ENCODE results near the gene ZDHHC8.
"Not testable (repeated sequence)": the region's sequence is repeated elsewhere in the genome, so short reads cannot be mapped to it uniquely, and the experiment has no call there.

ZDHHC8 gene

DNA sequence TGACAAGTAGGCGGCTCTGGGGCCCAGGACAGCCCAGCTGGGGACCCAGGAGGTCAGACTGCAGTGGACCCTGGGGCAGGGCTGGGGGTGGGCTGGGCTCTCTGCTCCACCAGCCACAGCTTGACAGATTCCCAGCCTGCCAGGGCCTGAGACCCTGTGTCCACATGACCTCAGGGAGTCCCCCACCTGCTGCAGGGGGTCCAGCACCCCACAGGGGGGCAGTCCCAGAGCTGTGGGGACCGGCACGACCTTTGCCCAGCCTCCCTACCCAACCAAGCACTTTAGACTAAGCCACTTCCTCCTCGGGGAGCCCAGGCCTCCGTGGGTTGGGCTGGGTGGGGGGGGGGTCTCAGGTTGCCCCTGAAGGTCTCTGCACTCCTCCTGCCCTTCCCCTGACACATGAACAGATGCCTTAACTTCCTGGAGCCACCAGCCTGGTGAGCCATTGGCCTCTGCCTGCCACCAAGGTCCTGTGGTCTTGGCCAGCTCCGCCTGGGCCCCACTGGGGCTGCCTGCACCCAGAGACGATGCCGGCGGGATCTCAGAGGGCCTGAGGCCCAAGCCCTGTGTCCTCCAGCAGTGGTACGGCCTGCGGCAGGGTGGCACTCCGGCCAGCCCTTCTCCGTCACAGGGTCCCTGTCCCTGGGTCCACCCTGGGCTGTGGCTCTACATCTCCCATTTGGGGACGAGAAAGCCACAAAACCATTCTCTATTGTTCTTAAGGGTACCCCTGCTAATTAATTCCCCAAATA lies 15.8 kb downstream of the ZDHHC8 start:
- DNase-seq, result no peak

DNA sequence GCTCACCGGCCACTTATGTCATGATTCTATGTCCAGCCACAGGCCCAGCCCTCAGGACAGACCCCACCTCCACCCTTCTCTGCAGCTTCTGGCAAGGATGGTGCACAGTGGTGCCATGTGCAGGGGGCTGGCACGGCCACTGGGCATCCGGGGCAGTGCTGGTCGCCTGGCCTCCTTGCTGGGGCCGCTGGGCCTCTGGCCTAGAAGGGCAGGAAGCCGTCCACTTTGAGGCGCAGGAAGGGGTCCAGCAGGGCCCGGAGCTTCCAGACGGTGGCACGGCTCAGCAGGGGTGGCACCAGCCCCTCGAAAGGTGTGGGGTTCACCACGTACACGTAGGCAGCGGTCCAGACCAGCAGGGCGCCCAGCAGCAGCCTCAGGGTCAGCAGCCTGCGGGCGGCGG lies 16.8 kb downstream of the ZDHHC8 start:
- DNase-seq, result no peak

DNA sequence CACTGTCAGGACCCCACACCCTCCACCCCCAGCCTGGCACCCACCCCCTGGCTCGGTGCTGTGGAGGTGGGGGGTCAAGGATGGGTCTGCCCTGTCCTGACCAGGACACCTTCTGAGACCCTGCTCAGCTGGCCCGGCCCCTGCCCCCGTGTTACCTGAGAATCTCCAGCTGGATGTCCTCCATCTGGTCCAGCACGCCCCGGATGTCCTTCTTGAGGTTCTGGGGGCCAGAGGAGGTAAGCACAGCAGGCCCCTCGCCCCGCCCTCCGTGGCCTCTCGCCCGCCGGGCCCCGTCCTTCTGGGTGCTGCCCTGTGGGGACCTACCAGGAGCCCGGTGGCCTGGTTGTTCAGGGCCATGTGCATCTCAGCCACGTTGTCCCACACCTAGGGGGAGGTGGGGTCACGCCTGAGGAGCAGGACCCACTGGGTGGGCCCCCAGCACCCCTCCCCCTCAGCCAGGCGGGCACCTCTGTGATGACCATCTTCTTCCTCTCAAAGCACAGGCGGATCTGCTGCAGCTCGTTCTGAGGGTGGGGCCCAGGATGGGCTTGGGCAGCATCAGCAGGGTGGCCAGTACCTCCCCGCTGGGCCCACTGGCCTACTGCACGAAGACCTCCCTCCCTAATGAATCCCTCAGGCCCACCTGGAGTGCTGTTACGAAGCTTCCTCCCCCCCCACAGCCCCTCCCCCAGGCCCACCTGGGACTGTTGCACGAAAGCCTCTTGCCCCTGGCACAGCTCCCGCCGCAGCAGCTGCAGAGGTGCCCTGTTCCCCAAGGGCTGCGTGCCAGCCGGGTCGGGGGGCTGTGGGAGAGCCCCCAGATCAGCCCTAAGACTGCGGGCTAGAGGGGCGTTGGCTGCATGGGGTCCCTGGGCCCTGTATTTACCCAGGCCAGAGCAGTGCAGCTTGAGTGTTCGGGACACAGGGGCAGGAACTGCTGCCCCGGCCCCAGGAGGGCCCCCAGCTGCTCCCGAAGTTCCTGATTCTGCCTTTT lies 17.9 kb downstream of the ZDHHC8 start:
- DNase-seq, result no peak

DNA sequence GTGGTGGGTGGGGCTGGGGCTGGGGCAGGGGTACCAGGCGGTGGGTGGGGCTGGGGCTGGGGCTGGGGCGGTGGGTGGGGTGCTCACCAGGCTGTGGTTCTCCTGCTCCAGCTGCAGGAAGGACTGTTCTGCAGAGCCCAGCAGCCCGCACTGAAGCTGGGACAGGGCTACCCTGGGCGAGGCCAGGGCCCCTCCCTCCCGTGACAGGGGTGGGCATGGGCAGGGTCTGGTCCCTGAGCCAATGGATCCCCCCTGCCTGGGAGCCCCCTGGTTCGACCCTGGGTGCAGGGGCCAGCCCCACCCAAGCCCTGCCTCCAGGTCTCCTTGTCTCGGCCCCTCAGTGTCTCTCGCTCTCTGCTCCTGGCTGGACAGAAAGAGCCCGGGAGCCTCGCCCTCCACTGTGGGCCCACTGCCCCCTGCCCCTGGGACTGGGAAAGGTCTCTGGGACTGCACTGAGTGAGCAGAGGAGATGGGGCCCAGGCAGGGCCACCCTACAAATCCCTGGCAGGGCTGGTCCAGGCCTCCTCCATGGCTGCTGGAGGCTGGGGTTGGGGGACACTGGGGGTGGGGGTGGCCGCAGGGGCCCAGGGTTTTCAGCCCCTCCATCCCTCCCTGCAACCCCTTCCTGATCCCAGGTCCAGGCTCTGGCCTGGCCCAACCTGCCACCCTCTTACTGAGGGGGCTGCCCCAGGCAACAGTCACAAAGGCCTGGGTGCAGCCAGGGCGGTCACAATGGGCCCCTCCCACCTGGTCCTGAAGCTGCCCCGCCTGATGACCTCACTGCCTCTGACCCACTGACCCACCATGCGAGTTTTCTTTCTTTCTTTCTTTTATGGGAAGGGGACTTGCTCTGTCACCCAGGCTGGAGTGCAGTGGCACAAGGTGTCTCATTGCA lies 19.0 kb downstream of the ZDHHC8 start, which contains the start of gene CCDC188:
Gene CCDC188 (minus strand): TSS at position 675 of the 895 bp plus-strand sequence. CDS start 69 bp downstream, at position 606.
- DNase-seq, result no peak

DNA sequence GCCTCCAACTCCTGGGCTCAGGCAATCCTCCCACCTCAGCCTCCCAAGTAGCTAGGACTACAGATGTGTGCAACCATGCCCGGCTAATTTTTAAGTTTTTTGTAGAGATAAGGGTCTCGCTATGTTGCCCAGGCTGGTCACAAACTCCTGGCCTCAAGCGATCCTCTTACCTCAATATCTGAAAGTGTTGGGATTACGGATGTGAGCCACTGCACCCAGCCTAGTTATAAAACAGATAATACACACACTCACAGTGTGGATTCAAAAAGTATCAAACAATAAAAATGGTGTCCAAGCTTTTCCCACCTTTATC lies 19.6 kb downstream of the ZDHHC8 start:
- no peak for DNase-seq

DNA sequence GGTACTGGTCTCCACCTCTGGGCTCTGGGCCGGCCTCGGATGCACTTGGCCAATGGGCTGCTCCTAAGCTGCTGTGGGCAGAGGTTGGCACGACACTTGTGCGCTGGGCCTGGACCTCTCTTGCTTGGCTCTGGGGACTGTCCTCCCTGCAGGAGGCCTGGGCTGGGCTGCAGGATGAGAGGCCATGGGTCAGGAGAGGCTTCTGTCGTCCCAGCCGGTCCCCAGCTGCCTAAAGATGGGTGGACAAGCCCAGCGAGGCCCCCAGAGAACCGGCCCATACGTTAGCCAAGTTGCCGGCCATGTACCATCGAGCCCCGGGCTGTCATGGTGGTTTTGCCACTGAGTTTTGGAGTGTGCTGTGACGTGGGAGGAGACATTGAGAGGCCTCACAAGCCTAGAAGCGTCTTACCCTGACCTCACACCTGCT lies 20.9 kb downstream of the ZDHHC8 start:
- DNase-seq, result no peak

DNA sequence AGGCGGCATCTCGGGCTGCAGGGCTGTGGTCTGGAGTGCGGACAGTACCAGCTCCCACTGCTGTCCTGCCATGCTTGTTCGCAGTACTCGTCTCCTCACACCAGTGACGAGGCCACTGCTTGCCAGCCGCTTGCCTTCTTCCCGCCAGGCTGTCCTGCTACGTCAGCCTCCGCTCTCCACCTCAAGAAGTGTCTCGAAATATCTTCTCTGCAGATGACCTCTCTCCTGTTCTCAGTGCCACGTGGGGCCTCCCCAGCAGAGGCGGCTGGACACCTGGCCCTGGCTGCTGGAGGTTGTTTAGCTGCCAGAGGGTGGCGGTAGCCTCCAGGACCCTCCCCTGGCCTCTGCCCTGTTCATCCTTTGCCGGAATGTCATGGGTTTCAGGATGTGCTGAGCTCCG lies 22.3 kb downstream of the ZDHHC8 start:
- no peak for DNase-seq

DNA sequence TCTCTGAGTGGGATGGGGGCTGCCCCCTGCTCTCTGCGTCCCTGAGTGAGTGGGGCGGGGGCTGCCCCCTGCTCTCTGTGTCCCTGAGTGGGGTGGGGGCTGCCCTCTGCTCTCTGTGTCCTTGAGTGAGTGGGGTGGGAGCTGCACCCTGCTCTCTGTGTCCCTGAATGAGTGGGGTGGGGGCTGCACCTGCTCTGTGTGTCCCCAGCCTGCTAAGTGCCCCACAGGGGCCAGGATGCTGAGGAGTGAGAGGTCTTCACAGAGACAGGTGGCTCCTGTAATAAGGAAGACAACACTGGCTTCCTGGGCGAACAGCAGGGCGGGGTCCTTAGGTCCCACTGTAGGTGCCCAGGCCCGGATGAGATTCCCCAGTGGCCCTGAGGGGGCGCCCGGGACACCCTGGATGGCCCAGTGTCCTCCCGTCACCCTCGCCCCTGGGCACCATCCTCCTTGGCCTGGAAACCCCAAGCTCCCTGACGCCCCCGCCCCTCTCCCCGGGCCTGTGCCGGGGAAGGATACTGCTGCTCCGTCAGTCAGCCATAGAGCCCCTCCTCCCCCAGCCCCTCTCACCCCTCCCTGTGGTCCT lies 23.1 kb downstream of the ZDHHC8 start:
- no peak for DNase-seq

DNA sequence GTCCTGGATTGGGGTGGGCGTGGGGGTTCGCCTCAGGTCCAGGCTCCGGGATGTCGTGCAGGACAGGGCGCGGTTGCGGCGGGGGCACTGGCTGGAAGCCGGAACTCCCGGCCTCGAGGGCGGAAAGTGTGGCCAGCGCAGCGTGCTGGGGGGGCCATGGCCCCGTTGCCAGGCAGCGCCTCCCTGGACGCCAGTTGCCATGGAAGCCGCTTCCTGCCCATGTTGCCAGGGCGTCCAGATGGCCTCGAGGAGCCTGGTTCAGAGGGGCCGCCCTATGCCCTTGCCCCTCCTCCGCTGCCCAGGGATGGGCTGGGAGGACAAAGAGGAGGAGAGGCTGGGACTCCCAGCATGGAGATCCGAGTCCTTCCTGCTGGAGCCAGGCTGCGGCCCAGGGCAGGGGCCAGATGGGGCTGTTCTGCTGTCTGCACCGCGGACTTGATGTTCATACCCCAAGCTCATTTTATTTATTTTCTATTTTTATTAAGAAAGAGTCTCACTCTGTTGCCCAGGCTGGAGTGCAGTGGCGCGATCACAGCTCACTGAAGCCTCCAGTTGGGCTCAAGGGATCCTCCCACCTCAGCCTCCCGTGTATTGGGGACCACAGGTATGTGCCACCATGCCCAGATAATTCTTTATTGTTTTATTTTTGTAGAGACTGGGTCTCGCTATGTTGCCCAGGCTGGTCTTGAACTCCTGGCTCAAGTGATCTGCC lies 23.9 kb downstream of the ZDHHC8 start:
- no peak for DNase-seq

DNA sequence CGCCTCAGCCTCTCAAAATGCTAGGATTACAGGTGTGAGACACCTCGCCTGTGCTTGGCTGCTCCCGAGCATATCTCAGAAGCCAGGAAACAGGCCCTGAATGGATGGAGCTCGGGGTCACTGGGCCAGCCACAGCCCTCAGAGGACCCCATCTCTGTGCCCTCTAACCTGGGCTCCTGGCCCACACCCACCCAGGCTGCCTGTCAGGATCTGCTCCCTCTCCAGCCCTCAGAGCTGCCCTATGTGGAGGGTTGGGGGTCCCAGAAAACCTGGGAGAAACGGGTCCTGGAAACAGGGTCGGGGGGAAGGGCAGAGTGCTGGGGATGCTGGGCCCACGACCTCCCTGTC lies 24.4 kb downstream of the ZDHHC8 start:
- no peak for DNase-seq

DNA sequence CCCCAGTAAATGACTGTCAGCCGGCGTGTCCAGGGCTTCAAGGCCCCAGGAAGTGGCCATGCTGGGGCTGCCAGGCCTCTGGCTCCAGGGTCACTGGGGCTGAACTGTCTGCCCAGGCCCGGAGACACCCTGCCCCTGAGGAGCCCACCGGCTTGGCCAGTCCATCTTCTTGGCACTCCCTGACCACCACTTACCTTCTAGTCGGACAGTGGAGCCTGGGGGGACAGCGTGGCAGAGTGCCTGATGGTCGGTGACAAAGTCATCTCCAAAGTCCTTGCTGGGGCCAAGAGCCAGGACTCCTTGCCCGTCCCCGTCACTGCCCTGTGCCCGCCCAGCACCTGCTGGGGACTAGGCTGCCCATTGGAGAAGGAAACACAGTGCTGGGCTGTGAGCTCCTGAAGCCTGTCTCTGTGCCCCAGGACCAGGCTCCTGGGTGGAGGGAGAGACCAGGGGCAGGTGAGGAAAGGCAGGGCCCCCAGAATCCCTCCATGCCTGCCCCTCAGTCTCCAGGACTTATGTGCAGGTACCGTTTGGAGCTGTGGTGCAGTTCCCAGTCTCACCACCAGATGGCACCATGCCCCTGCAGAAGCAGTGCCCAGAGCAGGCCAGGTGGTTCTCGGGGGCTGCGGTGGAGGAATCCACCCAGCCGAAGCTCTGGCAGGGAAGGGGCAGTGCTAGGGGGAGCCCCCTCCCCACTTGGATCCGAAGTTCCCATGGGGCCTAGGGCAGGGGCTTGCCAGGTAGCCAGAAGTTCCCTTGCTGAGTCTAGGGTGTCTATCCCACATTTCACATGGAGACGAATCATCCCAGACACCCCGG lies 25.2 kb downstream of the ZDHHC8 start:
- peak; percentile 68 to 93 (median 82) for DNase-seq

DNA sequence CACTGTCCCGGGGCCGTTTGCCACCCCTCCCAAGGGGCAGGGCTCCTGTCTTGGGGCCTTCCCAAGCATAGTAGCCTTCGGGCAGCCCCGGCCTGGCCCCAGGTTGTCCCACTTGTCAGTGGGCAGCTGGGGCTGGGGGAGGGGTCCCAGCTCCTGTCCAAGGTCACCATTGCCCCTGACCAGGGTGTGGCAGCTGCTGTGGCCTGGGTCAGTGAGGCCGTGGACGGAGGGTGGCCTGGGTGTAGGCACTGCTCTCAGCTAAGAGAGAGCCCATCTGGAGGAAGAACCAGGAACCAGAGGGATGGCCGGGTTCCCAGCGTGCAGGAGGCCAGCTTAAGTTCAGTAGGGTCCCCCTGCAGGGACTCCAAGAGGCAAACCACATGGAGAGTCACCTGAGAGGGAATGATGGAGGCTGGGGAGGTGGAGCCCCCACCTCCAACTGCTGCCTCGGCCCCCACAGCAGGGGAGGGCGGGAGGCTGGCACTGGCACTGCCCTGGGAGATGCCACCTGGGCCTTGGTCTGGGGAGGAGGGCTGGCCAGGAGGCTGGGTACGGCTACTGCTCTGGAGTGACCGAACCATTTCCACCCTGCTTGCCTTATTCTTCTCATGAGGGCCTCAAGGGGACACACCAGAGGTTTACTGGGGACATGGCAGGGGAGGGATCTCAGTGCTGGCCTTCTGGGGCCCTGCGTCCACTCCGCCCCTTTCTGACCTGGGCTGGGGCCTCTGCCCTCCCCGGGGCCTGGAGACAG lies 26.0 kb downstream of the ZDHHC8 start:
- DNase-seq, result no peak

DNA sequence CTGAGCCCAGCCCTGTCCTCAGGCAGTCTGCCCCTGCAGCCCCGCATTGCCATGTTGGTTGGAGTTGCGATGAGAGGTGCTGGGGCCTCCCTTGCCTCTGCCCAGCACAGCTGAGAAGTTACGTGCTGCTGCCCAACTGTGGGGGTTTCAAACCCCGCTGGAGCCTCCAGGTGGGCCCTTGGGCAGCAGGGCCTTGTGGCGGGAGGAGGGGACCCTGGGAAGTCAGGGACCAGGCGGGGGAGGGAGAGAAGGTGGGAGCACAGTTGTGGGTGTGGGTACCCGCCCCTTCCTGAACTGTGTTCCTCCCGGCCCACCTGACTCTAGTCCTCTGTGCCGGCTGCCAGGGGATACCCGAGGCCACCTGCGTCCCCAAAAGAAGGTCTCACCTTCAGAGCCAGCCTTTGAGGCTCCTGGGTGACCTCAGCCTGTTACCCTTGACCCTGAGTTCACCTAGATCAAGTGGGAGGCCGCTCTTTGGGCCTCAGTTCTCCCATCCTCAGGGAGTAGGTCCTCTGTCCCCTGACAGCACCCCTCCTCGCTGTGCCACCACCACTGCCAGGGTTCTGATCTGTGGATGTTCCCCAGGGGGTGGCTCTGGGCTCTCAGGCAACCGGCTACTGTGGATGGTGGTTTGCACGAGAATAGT lies 26.9 kb downstream of the ZDHHC8 start:
- DNase-seq, result no peak

DNA sequence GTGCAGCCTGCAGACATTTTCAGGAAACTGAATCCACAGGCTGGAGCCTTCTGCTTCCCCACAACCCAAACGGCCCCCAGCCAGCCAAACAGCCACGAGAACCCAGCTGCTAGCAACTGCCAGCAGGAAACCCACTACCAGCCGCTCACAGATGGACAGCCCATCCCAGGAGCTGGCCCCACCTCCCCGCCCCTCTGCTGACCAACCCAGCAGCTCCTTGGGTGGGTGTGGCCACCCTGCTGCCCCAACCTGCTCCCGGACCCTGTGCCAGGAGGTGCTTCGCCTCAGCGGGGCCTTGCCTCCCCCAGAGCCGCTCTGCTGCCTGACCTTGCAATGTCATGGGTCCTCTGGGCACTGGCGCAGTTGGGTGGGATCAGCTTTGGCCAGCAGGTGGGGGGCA lies 27.5 kb downstream of the ZDHHC8 start:
- DNase-seq, result no peak

DNA sequence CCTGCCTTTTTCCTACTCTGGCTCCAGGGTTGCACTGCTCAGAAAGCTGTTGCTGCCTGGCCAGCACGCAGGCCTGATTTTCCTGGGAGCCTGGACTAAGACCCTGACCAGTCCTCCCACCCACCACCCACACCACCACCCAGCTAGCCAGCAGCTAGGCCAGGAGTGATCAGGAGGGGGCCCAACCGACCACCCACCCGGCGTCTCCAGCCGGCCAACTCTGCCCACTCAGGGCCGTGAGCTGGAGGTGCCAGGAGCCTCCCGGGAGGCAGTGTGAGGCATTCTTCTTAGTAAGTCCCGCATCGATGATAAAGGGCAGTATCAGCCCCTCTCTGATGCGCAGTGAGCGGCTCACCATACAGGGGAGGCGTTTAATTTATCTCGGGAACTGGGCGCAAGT lies 27.9 kb downstream of the ZDHHC8 start:
- DNase-seq, result not testable (repeated sequence)

DNA sequence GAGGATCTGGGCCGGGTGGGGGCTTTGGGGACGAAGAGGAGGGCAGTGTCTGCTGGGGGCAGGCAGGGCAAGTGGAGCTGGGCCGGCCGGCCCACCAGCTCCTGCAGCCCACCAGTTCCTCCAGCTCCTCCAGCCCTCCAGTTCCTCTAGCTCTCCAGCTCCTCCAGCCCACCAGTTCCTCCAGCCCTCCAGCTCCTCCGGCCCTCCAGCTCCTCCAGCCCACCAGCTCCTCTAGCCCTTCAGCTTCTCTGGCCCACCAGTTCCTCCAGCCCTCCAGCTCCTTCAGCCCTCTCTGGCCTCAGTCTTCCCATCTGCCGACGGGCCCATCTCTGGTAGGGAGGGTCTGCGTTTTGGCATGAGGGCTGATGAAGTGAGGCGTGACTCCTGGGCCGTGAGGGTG lies 28.4 kb downstream of the ZDHHC8 start:
- DNase-seq, result no peak

DNA sequence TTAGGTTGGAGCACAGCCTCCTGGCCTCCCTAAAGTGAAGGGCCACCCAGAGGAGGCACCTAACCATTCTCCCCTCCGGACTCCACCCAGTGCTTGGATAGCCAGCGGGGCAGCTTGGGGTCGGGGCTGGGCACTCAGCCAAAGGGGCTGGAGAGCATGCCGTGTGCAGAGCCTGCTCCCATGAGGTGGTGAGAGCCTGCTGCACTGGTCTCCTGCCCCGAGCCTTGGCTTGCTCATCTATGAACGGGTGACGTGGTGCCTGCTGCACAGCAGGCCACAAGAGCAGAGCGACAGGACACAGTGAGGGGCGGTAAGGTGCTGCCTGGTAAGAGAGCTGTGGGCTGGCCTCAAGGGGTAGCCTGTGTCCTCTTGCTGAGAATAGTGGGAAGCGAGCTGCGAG lies 33.3 kb downstream of the ZDHHC8 start:
- DNase-seq, result no peak

DNA sequence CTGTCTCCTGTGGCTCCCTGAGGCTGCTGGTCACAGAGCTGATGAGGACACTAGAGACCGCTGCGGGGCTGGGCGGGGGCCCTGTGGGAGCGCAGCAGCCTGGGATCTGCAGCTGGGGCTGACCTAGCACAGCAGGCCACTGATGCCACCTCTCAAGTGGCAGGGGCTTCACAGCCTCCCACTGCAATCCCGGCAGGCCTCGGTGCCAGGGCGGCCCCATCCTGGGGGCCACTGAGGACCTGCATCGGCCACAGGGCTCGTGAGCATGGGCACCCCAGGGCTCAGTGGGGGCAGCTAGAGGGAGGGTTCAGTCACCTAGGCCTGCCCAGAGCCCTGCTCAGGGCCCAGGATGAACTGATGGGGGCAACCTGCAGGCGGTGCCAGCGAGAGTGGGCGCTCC lies 33.8 kb downstream of the ZDHHC8 start:
- DNase-seq, result no peak

DNA sequence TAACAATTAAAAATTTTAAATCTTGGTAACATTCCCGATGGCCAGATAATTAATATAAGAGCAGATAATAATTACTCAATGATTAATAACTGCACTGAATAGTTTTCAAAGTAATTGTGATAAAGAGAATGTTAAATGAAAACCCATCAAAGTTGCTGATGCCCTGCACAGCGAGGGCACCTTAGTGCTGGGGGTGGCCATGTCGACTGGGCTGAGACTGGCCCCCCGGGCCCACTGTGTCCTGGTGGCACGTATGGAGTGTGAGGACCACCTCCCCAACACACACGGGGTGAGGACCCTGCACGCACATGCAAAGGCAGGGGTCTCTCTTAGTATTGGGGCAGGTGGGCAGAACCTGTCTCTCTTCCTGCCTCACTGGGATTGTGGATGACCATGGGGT lies 34.3 kb downstream of the ZDHHC8 start:
- no peak for DNase-seq

DNA sequence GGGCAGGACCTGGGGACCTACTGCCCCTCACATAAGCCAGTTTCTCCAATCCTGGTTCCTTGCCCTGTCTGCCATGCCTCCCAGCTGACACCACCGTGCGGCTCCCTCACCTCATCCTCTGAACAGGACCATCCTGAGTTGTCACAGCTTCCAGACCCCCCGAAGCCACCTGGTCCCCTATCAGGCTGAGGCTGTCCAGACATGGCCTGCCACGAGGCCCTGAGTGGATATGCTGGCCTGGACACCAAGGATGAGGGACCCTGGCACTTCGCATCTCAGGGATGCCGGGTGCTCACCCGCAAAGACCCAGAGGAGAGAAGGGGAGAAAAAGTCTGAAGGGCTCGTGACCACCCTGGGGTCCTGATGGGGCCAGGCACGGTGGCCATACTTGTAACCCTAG lies 35.1 kb downstream of the ZDHHC8 start:
- no peak for DNase-seq

All from activated CD4-positive, CD25-positive, alpha-beta regulatory T cell (primary cell).